NCI-H1436 treated with DMSO at 0.1 percent for 48 hours (cell line): ENCODE data around the gene CLSTN3.
A peak's percentile ranks its signal among the peaks of the same experiment; 100 is the strongest.

Source experiments
- DNase-seq: peaks from one replicate; lab custom pipeline; 2025; lab: John Stamatoyannopoulos, UW

CLSTN3 gene

GRCh38 chr12:7189398-7190267 lies 59.5 kb downstream of the CLSTN3 start, which contains the start of gene PEX5:
Gene PEX5, plus strand, starts transcription at chr12:7189686. Its CDS starts 692 bp downstream, at chr12:7190378.
- DNase-seq, result peak; percentile 70

GRCh38 chr12:7190268-7191055 lies 60.3 kb downstream of the CLSTN3 start:
- no peak for DNase-seq

- no peak for DNase-seq
Measured at GRCh38 chr12:7193674-7194073, 63.5 kb downstream of the CLSTN3 start.

GRCh38 chr12:7197841-7198240 lies 67.7 kb downstream of the CLSTN3 start:
- no peak for DNase-seq

GRCh38 chr12:7203109-7203508 lies 72.9 kb downstream of the CLSTN3 start:
- DNase-seq, result no peak

GRCh38 chr12:7205091-7205490 lies 74.9 kb downstream of the CLSTN3 start:
- no peak for DNase-seq

GRCh38 chr12:7206691-7207090 lies 76.5 kb downstream of the CLSTN3 start:
- DNase-seq, result no peak

GRCh38 chr12:7207866-7208625 lies 77.9 kb downstream of the CLSTN3 start:
- DNase-seq, result no peak
